ENCODE data around the gene ARHGAP8. TPM values are rescaled to one million over a fixed set of nuclear protein-coding genes. Genes with fewer than 3 reads are reported as not detected.

The ARHGAP8 gene
- total RNA-seq, 1 donor from 2014 or later: 0.96 TPM

DNA sequence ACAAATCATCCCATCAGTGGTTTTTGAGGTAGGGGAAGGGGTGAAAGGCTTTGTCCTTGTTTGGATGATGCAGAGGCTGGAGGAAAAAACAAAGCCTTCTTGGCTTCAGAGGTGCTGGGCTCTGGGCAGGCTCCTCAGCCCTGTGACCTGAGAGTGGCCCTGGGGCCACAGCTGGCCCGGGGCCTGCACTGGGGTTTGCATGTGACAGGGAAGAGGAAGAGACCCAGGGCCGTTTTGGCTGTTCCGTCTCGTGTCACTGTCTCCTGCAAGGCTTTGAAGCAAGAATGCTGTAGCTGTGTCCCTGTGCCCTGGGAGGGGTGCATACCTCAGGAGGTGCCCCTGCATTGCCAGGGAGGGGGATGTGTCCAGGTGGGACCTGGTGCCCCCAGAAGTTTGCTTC, 12.6 kb downstream of the ARHGAP8 start:
- TF ChIP-seq, protein P1, sequence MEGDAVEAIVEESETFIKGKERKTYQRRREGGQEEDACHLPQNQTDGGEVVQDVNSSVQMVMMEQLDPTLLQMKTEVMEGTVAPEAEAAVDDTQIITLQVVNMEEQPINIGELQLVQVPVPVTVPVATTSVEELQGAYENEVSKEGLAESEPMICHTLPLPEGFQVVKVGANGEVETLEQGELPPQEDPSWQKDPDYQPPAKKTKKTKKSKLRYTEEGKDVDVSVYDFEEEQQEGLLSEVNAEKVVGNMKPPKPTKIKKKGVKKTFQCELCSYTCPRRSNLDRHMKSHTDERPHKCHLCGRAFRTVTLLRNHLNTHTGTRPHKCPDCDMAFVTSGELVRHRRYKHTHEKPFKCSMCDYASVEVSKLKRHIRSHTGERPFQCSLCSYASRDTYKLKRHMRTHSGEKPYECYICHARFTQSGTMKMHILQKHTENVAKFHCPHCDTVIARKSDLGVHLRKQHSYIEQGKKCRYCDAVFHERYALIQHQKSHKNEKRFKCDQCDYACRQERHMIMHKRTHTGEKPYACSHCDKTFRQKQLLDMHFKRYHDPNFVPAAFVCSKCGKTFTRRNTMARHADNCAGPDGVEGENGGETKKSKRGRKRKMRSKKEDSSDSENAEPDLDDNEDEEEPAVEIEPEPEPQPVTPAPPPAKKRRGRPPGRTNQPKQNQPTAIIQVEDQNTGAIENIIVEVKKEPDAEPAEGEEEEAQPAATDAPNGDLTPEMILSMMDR (conservative IDR thresholded peaks at IDR 0.05): no peak
- Mint-ChIP-seq H3K36me3 (ENCODE audit: low read depth) (no peaks in the 10 kb centered on the region), H3K27ac (ENCODE audit: unreplicated experiment) (no peak overlapping the region), H3K27me3 (ENCODE audit: low read depth) (peaks cover 3% of the 10 kb centered on the region), H3K4me1 (no peaks in the 10 kb centered on the region), H3K4me3 (no peak overlapping the region), H3K9me3 (no peaks in the 10 kb centered on the region)
- DNase-seq (ENCODE audit: low read depth, low spot score): no peak

DNA sequence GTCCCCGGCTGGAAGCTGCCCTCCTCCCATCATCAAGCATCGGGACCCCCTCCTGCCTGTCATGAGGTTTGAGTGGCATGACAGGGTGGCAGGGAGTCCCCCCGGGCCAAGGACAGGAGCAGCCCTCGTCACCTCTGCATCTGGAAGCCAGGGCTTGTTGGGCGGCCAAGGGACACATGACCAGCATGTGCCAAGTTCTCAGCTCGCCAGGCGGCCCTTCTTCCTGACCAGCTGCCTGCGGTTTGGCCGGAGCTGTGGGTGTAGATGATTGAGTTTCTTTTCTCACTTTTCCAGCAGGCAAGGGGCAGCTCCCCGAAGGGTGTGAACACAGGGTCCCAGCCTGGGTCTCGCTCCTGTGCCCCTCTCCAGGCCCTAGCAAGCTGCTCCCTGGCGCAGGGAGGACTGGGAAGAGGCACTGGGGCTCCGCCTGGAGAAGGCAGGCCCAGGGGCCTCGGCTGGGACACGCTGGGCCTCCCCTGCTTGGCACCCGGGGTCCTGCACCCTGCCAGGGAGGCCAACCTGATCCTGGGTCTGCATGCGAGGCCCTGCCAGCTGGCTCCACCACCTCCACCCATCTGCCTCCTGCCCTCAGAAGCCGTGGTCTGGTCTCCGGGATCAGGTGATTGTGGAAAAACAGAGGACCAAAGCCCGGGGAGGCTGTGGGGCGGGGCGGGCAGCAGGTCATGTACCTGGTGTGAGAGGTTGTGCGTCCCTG, 13.4 kb downstream of the ARHGAP8 start:
- Mint-ChIP-seq H3K27ac (ENCODE audit: unreplicated experiment) (no peak overlapping the region), H3K9me3 (peaks cover 2% of the 10 kb centered on the region), H3K4me1 (no peaks in the 10 kb centered on the region), H3K4me3 (no peak overlapping the region), H3K27me3 (ENCODE audit: low read depth) (peaks cover 3% of the 10 kb centered on the region), H3K36me3 (ENCODE audit: low read depth) (no peaks in the 10 kb centered on the region)
- TF ChIP-seq, protein P1 (conservative IDR thresholded peaks at IDR 0.05): no peak
- no peak for DNase-seq (ENCODE audit: low read depth, low spot score)

GRCh38 chr22:44773082-44773481, 20.7 kb downstream of the ARHGAP8 start:
- DNase-seq (ENCODE audit: low read depth, low spot score): no peak
- H3K36me3 Mint-ChIP-seq (ENCODE audit: low read depth): peaks cover 4% of the 10 kb centered on the region
- H3K9me3 Mint-ChIP-seq: peaks cover 12% of the 10 kb centered on the region
- H3K4me1 Mint-ChIP-seq: no peaks in the 10 kb centered on the region
- H3K27me3 Mint-ChIP-seq (ENCODE audit: low read depth): no peaks in the 10 kb centered on the region
- TF ChIP-seq, protein P1 (conservative IDR thresholded peaks at IDR 0.05): no peak
- no peak overlapping the region for H3K4me3 Mint-ChIP-seq
- H3K27ac Mint-ChIP-seq (ENCODE audit: unreplicated experiment): no peak overlapping the region

DNA sequence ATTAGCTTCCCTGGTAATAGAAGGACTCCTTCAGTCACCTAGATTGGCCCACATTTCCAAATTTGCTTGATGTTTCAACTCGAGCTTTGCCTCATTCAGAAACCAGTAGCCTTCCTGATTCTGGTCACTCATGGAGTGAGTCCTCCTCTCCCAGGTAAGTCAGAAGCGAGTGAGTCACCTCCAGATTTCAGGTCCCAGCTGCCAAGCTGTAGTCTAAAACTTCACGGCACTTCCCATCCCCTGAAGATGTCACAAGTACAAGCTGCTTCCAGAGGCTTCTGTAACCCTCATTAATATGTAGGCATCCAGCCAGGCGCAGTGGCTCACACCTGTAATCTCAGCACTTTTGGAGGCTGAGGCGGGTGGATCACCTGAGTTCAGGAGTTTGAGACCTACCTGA, 23.5 kb downstream of the ARHGAP8 start:
- Mint-ChIP-seq H3K4me3 (no peak overlapping the region), H3K36me3 (ENCODE audit: low read depth) (peaks cover 4% of the 10 kb centered on the region), H3K9me3 (peaks cover 10% of the 10 kb centered on the region), H3K4me1 (no peaks in the 10 kb centered on the region), H3K27ac (ENCODE audit: unreplicated experiment) (no peak overlapping the region), H3K27me3 (ENCODE audit: low read depth) (no peaks in the 10 kb centered on the region)
- no peak for DNase-seq (ENCODE audit: low read depth, low spot score)
- TF ChIP-seq, protein P1 (conservative IDR thresholded peaks at IDR 0.05): no peak

GRCh38 chr22:44776605-44777363, 24.4 kb downstream of the ARHGAP8 start:
- Mint-ChIP-seq H3K27me3 (ENCODE audit: low read depth) (no peaks in the 10 kb centered on the region), H3K4me1 (no peaks in the 10 kb centered on the region), H3K36me3 (ENCODE audit: low read depth) (peaks cover 4% of the 10 kb centered on the region), H3K4me3 (no peak overlapping the region), H3K27ac (ENCODE audit: unreplicated experiment) (no peak overlapping the region), H3K9me3 (peaks cover 10% of the 10 kb centered on the region)
- TF ChIP-seq, protein P1 (conservative IDR thresholded peaks at IDR 0.05): no peak
- DNase-seq (ENCODE audit: low read depth, low spot score): no peak

Measured in neural crest cell (in vitro differentiated cells).